ENCODE data around the gene GDF9. TPM values are rescaled to one million over a fixed set of nuclear protein-coding genes. Genes with fewer than 3 reads are reported as not detected.
A peak's percentile ranks its signal among the peaks of the same experiment; 100 is the strongest.

GDF9 gene
- total RNA-seq, 1 donor from 2014 or later: 0.88 TPM

- TF ChIP-seq CTCF (IDR thresholded peaks at IDR 0.05; ENCODE audit: insufficient read depth, low read length, poor library complexity, severe bottlenecking): no peak
- Histone ChIP-seq H3K27me3 (ENCODE audit: control insufficient read depth, insufficient read depth, low read length) (peaks cover 2% of the 10 kb centered on the region), H3K4me3 (ENCODE audit: low read depth, low read length) (no peak overlapping the region), H3K36me3 (ENCODE audit: control insufficient read depth, insufficient read depth, low read length) (no peaks in the 10 kb centered on the region)
- no peak for DNase-seq (ENCODE audit: low read depth)
Measured at GRCh38 chr5:132824426-132824825, 41.8 kb downstream of the GDF9 start.

GRCh38 chr5:132823481-132824050, 42.7 kb downstream of the GDF9 start:
- Histone ChIP-seq H3K4me3 (ENCODE audit: low read depth, low read length) (no peak overlapping the region), H3K36me3 (ENCODE audit: control insufficient read depth, insufficient read depth, low read length) (no peaks in the 10 kb centered on the region), H3K27me3 (ENCODE audit: control insufficient read depth, insufficient read depth, low read length) (peaks cover 2% of the 10 kb centered on the region)
- TF ChIP-seq CTCF (IDR thresholded peaks at IDR 0.05; ENCODE audit: insufficient read depth, low read length, poor library complexity, severe bottlenecking): peak; percentile 4
- no peak for DNase-seq (ENCODE audit: low read depth)

GRCh38 chr5:132822650-132823480, 43.4 kb downstream of the GDF9 start:
- Histone ChIP-seq H3K36me3 (ENCODE audit: control insufficient read depth, insufficient read depth, low read length) (no peaks in the 10 kb centered on the region), H3K4me3 (ENCODE audit: low read depth, low read length) (peak overlapping the region; percentile 9), H3K27me3 (ENCODE audit: control insufficient read depth, insufficient read depth, low read length) (peaks cover 2% of the 10 kb centered on the region)
- TF ChIP-seq CTCF (IDR thresholded peaks at IDR 0.05; ENCODE audit: insufficient read depth, low read length, poor library complexity, severe bottlenecking): no peak
- no peak for DNase-seq (ENCODE audit: low read depth)

- H3K36me3 ChIP-seq (ENCODE audit: control insufficient read depth, insufficient read depth, low read length): no peaks in the 10 kb centered on the region
- H3K4me3 ChIP-seq (ENCODE audit: low read depth, low read length): no peak overlapping the region
- no peak for DNase-seq (ENCODE audit: low read depth)
- TF ChIP-seq CTCF (IDR thresholded peaks at IDR 0.05; ENCODE audit: insufficient read depth, low read length, poor library complexity, severe bottlenecking): no peak
- peaks cover 2% of the 10 kb centered on the region for H3K27me3 ChIP-seq (ENCODE audit: control insufficient read depth, insufficient read depth, low read length)
Measured at GRCh38 chr5:132821791-132822190, 44.5 kb downstream of the GDF9 start.

GRCh38 chr5:132821350-132821749, 44.9 kb downstream of the GDF9 start:
- Histone ChIP-seq H3K4me3 (ENCODE audit: low read depth, low read length) (no peak overlapping the region), H3K27me3 (ENCODE audit: control insufficient read depth, insufficient read depth, low read length) (peaks cover 2% of the 10 kb centered on the region), H3K36me3 (ENCODE audit: control insufficient read depth, insufficient read depth, low read length) (no peaks in the 10 kb centered on the region)
- no peak for TF ChIP-seq CTCF (IDR thresholded peaks at IDR 0.05; ENCODE audit: insufficient read depth, low read length, poor library complexity, severe bottlenecking)
- no peak for DNase-seq (ENCODE audit: low read depth)
